Measurements from ENCODE around the gene DPP8. TPM values are rescaled to one million over a fixed set of nuclear protein-coding genes. Genes with fewer than 3 reads are reported as not detected.

DPP8 gene
- total and polyA plus RNA-seq, 4 donors = 5.5 to 22.7 (median 17.5) TPM

GRCh38 chr15:65426216-65426853, 91.2 kb downstream of the DPP8 start:
- WGBS = 85% methylated on average over 2 of the region's 2 CpGs
- DNase-seq (ENCODE audit: low spot score) = peak; percentile 22
- Histone ChIP-seq H3K9ac (ENCODE audit: low read depth in 1 of 2, low read length in 2 of 2) (no peak overlapping the region), H3K27me3 (ENCODE audit: control insufficient read depth in 4 of 4, insufficient read depth in 4 of 4, low read length in 3 of 4) (no peaks in the 10 kb centered on the region), H3K4me1 (ENCODE audit: control insufficient read depth in 4 of 4, insufficient read depth in 4 of 4, low read length in 3 of 4) (peaks cover 9 to 15% (median 12%) of the 10 kb centered on the region in 4 donors), H3K27ac (ENCODE audit: low read depth in 1 of 2, low read length in 2 of 2) (no peak overlapping the region), H3K4me3 (ENCODE audit: low read depth in 1 of 3, low read length in 3 of 3) (no peak overlapping the region), H3K9me3 (ENCODE audit: control insufficient read depth in 4 of 4, low read length in 3 of 4) (no peaks in the 10 kb centered on the region), H3K36me3 (ENCODE audit: control insufficient read depth in 4 of 4, insufficient read depth in 3 of 4, low read depth in 1 of 4, low read length in 3 of 4) (no peaks in the 10 kb centered on the region)
- TF ChIP-seq GABPA (IDR thresholded peaks at IDR 0.05 in 1 of 2, conservative IDR thresholded peaks at IDR 0.05 in 1 of 2) = no peak
- no peak for TF ChIP-seq HNF4A (conservative IDR thresholded peaks at IDR 0.05)
- no peak for TF ChIP-seq ZBTB33 (IDR thresholded peaks at IDR 0.05)
- TF ChIP-seq REST (IDR thresholded peaks at IDR 0.05) = no peak
- TF ChIP-seq SP1 (IDR thresholded peaks at IDR 0.05) = no peak
- no peak for TF ChIP-seq MAX (IDR thresholded peaks at IDR 0.05)
- no peak for TF ChIP-seq FOXA1 (IDR thresholded peaks at IDR 0.05)
- TF ChIP-seq JUND (IDR thresholded peaks at IDR 0.05) = no peak
- TF ChIP-seq ATF3 (IDR thresholded peaks at IDR 0.05) = no peak
- TF ChIP-seq EGR1 (IDR thresholded peaks at IDR 0.05; ENCODE audit: low read depth in 2 of 2) = no peak
- TF ChIP-seq RXRA (IDR thresholded peaks at IDR 0.05) = no peak
- no peak for TF ChIP-seq YY1 (IDR thresholded peaks at IDR 0.05)
- no peak for TF ChIP-seq NR2F2 (IDR thresholded peaks at IDR 0.05)
- TF ChIP-seq FOXA2 (IDR thresholded peaks at IDR 0.05) = no peak
- no peak for TF ChIP-seq HNF4G (IDR thresholded peaks at IDR 0.05)
- no peak for TF ChIP-seq CTCF (IDR thresholded peaks at IDR 0.05; ENCODE audit: low read depth, low read length, missing input control)
- no peak for TF ChIP-seq RAD21 (IDR thresholded peaks at IDR 0.05)
- no peak for TF ChIP-seq TAF1 (conservative IDR thresholded peaks at IDR 0.05)

All from liver (tissue), 9 donors.